Kidney epithelial cell (primary cell): Measurements from ENCODE around the gene MX1. TPM values are rescaled to one million over a fixed set of nuclear protein-coding genes. Genes with fewer than 3 reads are reported as not detected.

Experiments used
- DNase-seq: peaks from one replicate; pipeline ENCODE4 v3.0.0-alpha.2; 2010; ENCODE audit warnings: low read depth
- H3K27me3 ChIP-seq: 2 replicates; pipeline ENCODE4 v1.6.0; 2011; ENCODE audit warnings: low read length; ENCODE audit not compliant: control insufficient read depth, insufficient read depth
- H3K36me3 ChIP-seq: 2 replicates; pipeline ENCODE4 v1.5.1; 2011; ENCODE audit warnings: low read length; ENCODE audit not compliant: control insufficient read depth, insufficient read depth
- H3K4me3 ChIP-seq: 2 replicates; pipeline ENCODE4 v1.5.1; 2011; ENCODE audit warnings: low read depth, mild to moderate bottlenecking, control low read depth, low read length
- CTCF ChIP-seq: IDR thresholded peaks from 2 replicates; pipeline ENCODE4 v1.5.1; 2011; ENCODE audit warnings: mild to moderate bottlenecking, moderate library complexity, low read length, control low read depth, inconsistent platforms; ENCODE audit not compliant: insufficient read depth, poor library complexity, severe bottlenecking
- total RNA-seq: library from RNA; depleted of rRNA; stranded (reverse); fragments of >200 nt; gene quantifications from 2 replicates; pipeline ENCODE4 v1.2.3, GENCODE V29; 2015

MX1 gene
- total RNA-seq, 1 donor from 2014 or later: 48.7 TPM

- H3K4me3 ChIP-seq: no peak overlapping the region
- no peaks in the 10 kb centered on the region for H3K36me3 ChIP-seq
- peaks cover 39% of the 10 kb centered on the region for H3K27me3 ChIP-seq
- DNase-seq: no peak
- TF ChIP-seq CTCF: no peak
These were observed 82.5 kb downstream of the MX1 start for GRCh38 chr21:41508415-41509144.

Other genes starting within 250 kb of the MX1 start
- gene FAM3B, start 109.4 kb upstream of the MX1 start, total RNA-seq: 4.5 and 6.1 TPM in 2 replicates
- 1.2 and 1.4 TPM in 2 replicates for gene MX2, start 64.2 kb upstream of the MX1 start, total RNA-seq
- 8.2 and 9.7 TPM in 2 replicates for gene TMPRSS2, start 81.9 kb downstream of the MX1 start, total RNA-seq